IMR-90 (cell line): ENCODE measurements around the gene RAB8B. TPM values are rescaled to one million over a fixed set of nuclear protein-coding genes. Genes with fewer than 3 reads are reported as not detected.

Source experiments
- ATAC-seq: fragments of 200-7000 bp; cut with Tn5 transposase; 2 replicates; pipeline ENCODE4 v1.9.1; 2020; ENCODE audit warnings: low read depth, mild to moderate bottlenecking, moderate library complexity
- BruUV-seq: library from RNA; stranded (reverse); fragments of 400-500 nt; replicated peaks from 2 replicates; lab custom pipeline; 2021; lab: Mats Ljungman, UMichigan
- CTCF ChIA-PET: fragments of 300-600 bp; formaldehyde crosslinking; extraction: SDS; loops from one replicate; lab custom pipeline; 2021; ENCODE audit warnings: antibody characterized with exemption; lab: Yijun Ruan, JAX
- POLR2A ChIA-PET: fragments of 300-600 bp; sonication (Branson Sonifier 250); formaldehyde crosslinking; loops from one replicate; lab custom pipeline; 2022; ENCODE audit warnings: antibody characterized with exemption; ENCODE audit not compliant: unreplicated experiment; lab: Charles Lee
- DNase-seq: peaks from one replicate; pipeline ENCODE4 v3.0.0; 2013
- H2AFZ ChIP-seq: replicated peaks from 2 replicates; pipeline ENCODE3; 2013; ENCODE audit warnings: low read length, mild to moderate bottlenecking; ENCODE audit not compliant: poor library complexity
- H2AK5ac ChIP-seq: 2 replicates; pipeline ENCODE4 v1.6.1; 2013; ENCODE audit warnings: low read depth, low read length, inconsistent platforms
- H2AK9ac ChIP-seq: replicated peaks from 2 replicates; pipeline ENCODE3; 2013; ENCODE audit warnings: mild to moderate bottlenecking, low read depth, low read length, moderate library complexity; ENCODE audit not compliant: poor library complexity
- H2BK120ac ChIP-seq: 2 replicates; pipeline ENCODE4 v1.6.1; 2013; ENCODE audit warnings: low read depth, low read length, inconsistent platforms
- H2BK15ac ChIP-seq: 3 replicates; pipeline ENCODE4 v1.6.1; 2013; ENCODE audit warnings: low read depth, low read length, inconsistent platforms
- H2BK20ac ChIP-seq: 2 replicates; pipeline ENCODE4 v1.6.1; 2013; ENCODE audit warnings: low read depth, mild to moderate bottlenecking, inconsistent platforms, low read length, moderate library complexity
- H2BK5ac ChIP-seq: 2 replicates; pipeline ENCODE4 v1.6.1; 2013; ENCODE audit warnings: mild to moderate bottlenecking, low read depth, low read length, inconsistent platforms; ENCODE audit not compliant: poor library complexity, severe bottlenecking
- H3K14ac ChIP-seq: replicated peaks from 2 replicates; pipeline ENCODE4 v1.6.1; 2013; ENCODE audit warnings: low read depth, low read length, inconsistent platforms
- H3K18ac ChIP-seq: 2 replicates; pipeline ENCODE4 v1.6.1; 2013; ENCODE audit warnings: low read depth, low read length, control low read depth
- H3K23ac ChIP-seq: 2 replicates; pipeline ENCODE4 v1.6.1; 2013; ENCODE audit warnings: low read depth, low read length, inconsistent platforms
- H3K27ac ChIP-seq: 2 replicates; pipeline ENCODE4 v1.5.1; 2013; ENCODE audit warnings: mild to moderate bottlenecking, control low read depth, low read length; ENCODE audit not compliant: insufficient read depth
- H3K27me3 ChIP-seq: 2 replicates; pipeline ENCODE4 v1.6.1; 2013; ENCODE audit warnings: low read length; ENCODE audit not compliant: control insufficient read depth, insufficient read depth
- H3K36me3 ChIP-seq: 2 replicates; pipeline ENCODE4 v1.6.1; 2013; ENCODE audit warnings: low read length, mixed read lengths; ENCODE audit not compliant: control insufficient read depth, insufficient read depth
- H3K4ac ChIP-seq: 2 replicates; pipeline ENCODE4 v1.6.1; 2013; ENCODE audit warnings: low read depth, low read length, inconsistent platforms
- H3K4me1 ChIP-seq: 2 replicates; pipeline ENCODE4 v1.6.1; 2013; ENCODE audit warnings: low read length, mixed read lengths; ENCODE audit not compliant: control insufficient read depth, insufficient read depth
- H3K4me2 ChIP-seq: 2 replicates; pipeline ENCODE4 v1.6.1; 2013; ENCODE audit warnings: low read depth, mild to moderate bottlenecking, control low read depth, low read length, moderate library complexity
- H3K4me3 ChIP-seq: 2 replicates; pipeline ENCODE4 v1.5.1; 2013; ENCODE audit warnings: low read depth, mild to moderate bottlenecking, control low read depth, low read length, moderate library complexity; ENCODE audit not compliant: insufficient read depth
- H3K56ac ChIP-seq: 2 replicates; pipeline ENCODE4 v1.6.1; 2013; ENCODE audit warnings: low read length, inconsistent platforms; ENCODE audit not compliant: insufficient read depth; ENCODE audit errors: extremely low read depth
- H3K79me1 ChIP-seq, 2 experiments: 2 replicates each; pipeline ENCODE4 v1.6.1; 2013; ENCODE audit warnings: low read length in 2 of 2, inconsistent platforms in 1 of 2, low read depth in 1 of 2
- H3K9ac ChIP-seq: 2 replicates; pipeline ENCODE4 v1.6.1; 2013; ENCODE audit warnings: low read depth, low read length, control low read depth
- H3K9me1 ChIP-seq: 2 replicates; pipeline ENCODE4 v1.6.1; 2013; ENCODE audit warnings: low read length, inconsistent platforms; ENCODE audit not compliant: insufficient read depth
- H3K9me3 ChIP-seq: 2 replicates; pipeline ENCODE4 v1.6.1; 2013; ENCODE audit warnings: low read length; ENCODE audit not compliant: control insufficient read depth, insufficient read depth
- H4K20me1 ChIP-seq: 2 replicates; pipeline ENCODE4 v1.6.1; 2013; ENCODE audit warnings: low read length, inconsistent platforms; ENCODE audit not compliant: insufficient read depth
- H4K5ac ChIP-seq: 2 replicates; pipeline ENCODE4 v1.6.1; 2013; ENCODE audit warnings: mild to moderate bottlenecking, low read depth, low read length, control low read depth
- H4K8ac ChIP-seq, 2 experiments: 2 replicates each; pipeline ENCODE4 v1.6.1; 2013; ENCODE audit warnings: low read depth in 2 of 2, low read length in 2 of 2, control low read depth in 1 of 2, inconsistent platforms in 1 of 2
- H4K91ac ChIP-seq: 2 replicates; pipeline ENCODE4 v1.6.1; 2013; ENCODE audit warnings: low read depth, low read length, inconsistent platforms; ENCODE audit not compliant: insufficient read depth
- CEBPB ChIP-seq: IDR thresholded peaks from 2 replicates; pipeline ENCODE4 v1.6.1; 2012; ENCODE audit warnings: low read depth, low read length, improper control_type of control experiment
- RCOR1 ChIP-seq: IDR thresholded peaks from 2 replicates; pipeline ENCODE4 v1.6.1; 2012; ENCODE audit warnings: mild to moderate bottlenecking, low read length, improper control_type of control experiment; ENCODE audit not compliant: insufficient replicate concordance
- SMC3 ChIP-seq: fragments of 150-350 bp; IDR thresholded peaks from 2 replicates; pipeline ENCODE4 v1.6.1; 2016; ENCODE audit warnings: low read depth, mild to moderate bottlenecking, antibody characterized with exemption, low read length, moderate library complexity
- WGBS, 2 experiments: methylation state at CpG; one replicate each; pipeline versions ENCODE4 v1.1.5 to v1.1.7; 2013; ENCODE audit warnings: missing lambda C conversion rate in 2 of 2; ENCODE audit not compliant: insufficient read length in 1 of 2; ENCODE audit errors: extremely low coverage in 2 of 2; 5-methylcytosine and 5-hydroxymethylcytosine counted together
- dilution Hi-C: fragments of 300-500 bp; cut with HindIII; formaldehyde crosslinking; loops from one replicate; pipeline ENCODE4 v1.14.3; 2018; ENCODE audit warnings: low sequenced_read_pairs; ENCODE audit not compliant: unreplicated experiment
- in situ Hi-C: fragments of 300-500 bp; cut with MboI; formaldehyde crosslinking; loops from 3 replicates; pipeline ENCODE4 v1.14.3; 2019; ENCODE audit warnings: low sequenced_read_pairs, inconsistent platforms, mixed read lengths
- intact Hi-C: fragments of 100-400 bp; cut with micrococcal nuclease; formaldehyde crosslinking; loops from 2 replicates; pipeline ENCODE4 v1.10.0; 2022
- polyA plus RNA-seq, 3 experiments: library from polyadenylated mRNA; depleted of rRNA; stranded (reverse); fragments of >200 nt; gene quantifications; 2 replicates each; pipeline ENCODE4 v1.2.3, GENCODE V29; 2012; ENCODE audit warnings: low replicate concordance in 1 of 3
- total RNA-seq: library from RNA; depleted of rRNA; stranded (reverse); fragments of >200 nt; gene quantifications from 2 replicates; pipeline ENCODE4 v1.2.3, GENCODE V29; 2012

The RAB8B gene
- total and polyA plus RNA-seq, 2 of the 4 experiments (the other 2 are of a cell fraction), result 19.4 to 29.4 TPM

DNA sequence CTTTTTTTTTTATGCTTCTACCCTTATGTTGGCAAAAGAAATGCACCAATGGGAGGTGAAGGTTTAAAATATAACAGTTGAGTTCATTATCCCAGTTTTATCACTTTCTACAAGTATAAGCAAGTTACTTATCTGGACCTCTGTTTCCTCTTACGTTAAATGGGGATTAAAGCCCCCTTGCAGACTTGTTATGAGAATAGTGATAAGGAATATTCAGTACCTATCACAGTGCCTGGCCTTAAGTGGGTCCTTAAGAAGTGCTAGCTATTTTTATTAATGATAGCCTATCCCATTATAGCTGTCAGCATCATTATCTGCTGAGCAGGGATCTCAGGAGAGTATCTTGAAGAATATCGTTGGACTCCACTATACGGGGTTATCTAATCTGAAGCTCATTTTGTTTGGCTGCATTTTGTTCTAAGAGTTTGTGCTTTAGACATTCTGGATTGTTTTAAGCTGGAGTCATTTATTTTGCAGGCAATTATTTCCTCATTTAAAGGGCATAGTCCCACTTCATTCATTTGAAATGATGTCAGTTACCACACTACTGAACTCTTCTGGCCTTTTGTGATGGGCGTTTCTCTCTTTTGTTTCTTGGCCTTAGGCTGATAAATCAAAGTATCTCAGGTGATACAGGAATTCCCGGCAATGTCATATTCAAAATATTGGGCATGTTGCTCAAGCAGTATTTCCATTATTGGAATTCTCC lies 28.8 kb downstream of the RAB8B start:
- intact Hi-C loops (no loop called here), in situ Hi-C loops (no loop called here), dilution Hi-C loops (no loop called here)
- no CpG with 5 or more reads among the region's 5 CpGs for WGBS, 2 experiments
- Histone ChIP-seq H2BK5ac (peak overlapping the region; percentile 28), H3K4me2 (peak overlapping the region; percentile 55; the same call in 1 of the 2 replicates), H4K20me1 (no peaks in the 10 kb centered on the region), H3K56ac (no peak overlapping the region), H3K4me3 (no peak overlapping the region), H3K18ac (peak overlapping the region; percentile 2; the same call in 1 of the 2 replicates), H3K9ac (no peak overlapping the region), H2AK5ac (no peak overlapping the region), H2AK9ac (no peak overlapping the region), H3K4me1 (peaks cover 5% of the 10 kb centered on the region), H4K8ac (no peak overlapping the region), H4K91ac (no peak overlapping the region), H3K79me1 (peaks cover 33 to 55% of the 10 kb centered on the region in 2 experiments), H3K23ac (no peak overlapping the region), H2BK15ac (no peak overlapping the region), H4K5ac (no peak overlapping the region; the same call in 1 of the 2 replicates), H3K27ac (no peak overlapping the region), H2BK20ac (no peak overlapping the region), H3K4ac (no peak overlapping the region), H3K36me3 (no peaks in the 10 kb centered on the region), H2BK120ac (no peak overlapping the region), H3K9me3 (no peaks in the 10 kb centered on the region), H2AFZ (no peak overlapping the region), H3K9me1 (peaks cover 4% of the 10 kb centered on the region), H3K27me3 (no peaks in the 10 kb centered on the region), H3K14ac (no peak overlapping the region)
- TF ChIP-seq RCOR1 (no peak), SMC3 (no peak), CEBPB (peak; percentile 51; the same call in 1 of the 2 replicates)
- BruUV-seq, result no TSS peak
- DNase-seq (peak; percentile 73), ATAC-seq (peak; percentile 75)
- POLR2A ChIA-PET, result no interaction called here
- CTCF ChIA-PET, result interaction anchor here (0.5 to 1.3 kb wide), 3 partner anchors 9 to 60 kb away, joined by 3 to 7 read pairs (median 4); no protein-coding TSS in a partner anchor
